GM12872 (cell line): ENCODE data around the gene TBC1D20.

Experiments
- CTCF ChIP-seq: IDR thresholded peaks from 3 replicates; pipeline ENCODE4 v1.5.1; 2011; ENCODE audit warnings: low read depth, mild to moderate bottlenecking, low read length, moderate library complexity; ENCODE audit not compliant: insufficient read depth

Gene TBC1D20

GRCh38 chr20:462199-462991, at the start of gene TBC1D20:
Gene TBC1D20 (minus strand): TSS chr20:462533. CDS start chr20:462405, 128 bp downstream.
- TF ChIP-seq CTCF, result peak; percentile 40; the same call in 1 of the 3 replicates

GRCh38 chr20:507761-508332, 45.5 kb upstream of the TBC1D20 start:
- no peak for TF ChIP-seq CTCF

- no peak for TF ChIP-seq CTCF
These were observed 44.8 kb upstream of the TBC1D20 start for GRCh38 chr20:507006-507758.

- no peak for TF ChIP-seq CTCF
These were observed 42.3 kb upstream of the TBC1D20 start for GRCh38 chr20:504632-505075.

- no peak for TF ChIP-seq CTCF
These were observed 40.9 kb upstream of the TBC1D20 start for GRCh38 chr20:503048-503737.

- no peak for TF ChIP-seq CTCF
These were observed 35.6 kb upstream of the TBC1D20 start for GRCh38 chr20:497979-498378.
